ENCODE measurements around the gene ANKS3. TPM values are rescaled to one million over a fixed set of nuclear protein-coding genes. Genes with fewer than 3 reads are reported as not detected.

ANKS3 gene
- total and polyA plus RNA-seq, 2 donors (not counting 3 experiments of a cell fraction or from before 2014, with no cell fraction given) = 13.9 to 24.0 TPM

- H3K4me3 ChIP-seq (replicated peaks in 1 of 3; ENCODE audit: insufficient read depth in 1 of 3, low read depth in 1 of 3, low read length in 3 of 3) = no peak overlapping the region
- CTCF ChIA-PET = no interaction called here
- intact Hi-C loops (cut with micrococcal nuclease) = no loop called here
- no peak overlapping the region for H3K9ac ChIP-seq (replicated peaks; ENCODE audit: extremely low read depth, insufficient read depth, low read length)
- no peaks in the 10 kb centered on the region for H3K9me1 ChIP-seq (replicated peaks; ENCODE audit: control insufficient read depth, extremely low read depth, insufficient read depth, low read length)
- peaks cover 2 to 23% of the 10 kb centered on the region in 2 experiments for H3K36me3 ChIP-seq (ENCODE audit: control insufficient read depth in 2 of 2, extremely low read depth in 1 of 2, insufficient read depth in 2 of 2, low read length in 2 of 2)
- TF ChIP-seq GATA2 (IDR thresholded peaks at IDR 0.05; ENCODE audit: insufficient read depth, insufficient read length, low read depth, low read length) (no peak), EZH2 (IDR thresholded peaks at IDR 0.05; ENCODE audit: borderline replicate concordance, low read depth, low read length, severe bottlenecking) (no peak), POLR2A (IDR thresholded peaks at IDR 0.05; ENCODE audit: low read depth, low read length) (no peak), MYC (IDR thresholded peaks at IDR 0.05; ENCODE audit: low read depth, low read length) (no peak), CTCF (IDR thresholded peaks at IDR 0.05; ENCODE audit: extremely low read depth in 1 of 2, insufficient read depth in 1 of 2, low read depth in 1 of 2, low read length in 2 of 2) (no peak), POLR2AphosphoS5 (IDR thresholded peaks at IDR 0.05; ENCODE audit: insufficient read depth, low read depth, low read length) (no peak), FOS (IDR thresholded peaks at IDR 0.05; ENCODE audit: borderline replicate concordance, insufficient read depth, low read length) (no peak), MAX (IDR thresholded peaks at IDR 0.05; ENCODE audit: insufficient read depth, insufficient read length) (no peak), JUN (IDR thresholded peaks at IDR 0.05; ENCODE audit: borderline replicate concordance, insufficient read depth, insufficient read length, low read depth) (no peak)
- POLR2A ChIA-PET = no interaction called here
- FAIRE-seq (no peak), DNase-seq (ENCODE audit: low read depth, low spot score) (no peak)
- dilution Hi-C loops (cut with MboI; ENCODE audit: extremely low pct_ligation_motif_present, low sequenced_read_pairs) = no loop called here
- H3K27me3 ChIP-seq (ENCODE audit: control insufficient read depth in 2 of 2, insufficient read depth in 2 of 2, low read length in 2 of 2) = no peaks in the 10 kb centered on the region
- no peaks in the 10 kb centered on the region for H3K4me1 ChIP-seq (ENCODE audit: control insufficient read depth, extremely low read depth, insufficient read depth, low read length)
- H3K79me2 ChIP-seq (ENCODE audit: control insufficient read depth, insufficient read depth, low read length) = no peaks in the 10 kb centered on the region
- H3K4me2 ChIP-seq (ENCODE audit: insufficient read depth, low read length) = no peak overlapping the region
- no peaks in the 10 kb centered on the region for H3K9me3 ChIP-seq (replicated peaks; ENCODE audit: control insufficient read depth, insufficient read depth, low read length)
- no peak overlapping the region for H2AFZ ChIP-seq (ENCODE audit: low read depth, low read length)
- BruUV-seq (replicated peaks) = no TSS peak
- H3K27ac ChIP-seq (ENCODE audit: insufficient read depth, low read depth, low read length) = no peak overlapping the region
- no peaks in the 10 kb centered on the region for H4K20me1 ChIP-seq (replicated peaks; ENCODE audit: control insufficient read depth, extremely low read depth, insufficient read depth, low read length)
These were observed 57.2 kb downstream of the ANKS3 start for GRCh38 chr16:4676831-4677230.
